ENCODE measurements around the gene THBS2. TPM values are rescaled to one million over a fixed set of nuclear protein-coding genes. Genes with fewer than 3 reads are reported as not detected.

Gene THBS2
- total RNA-seq, 3 donors from 2014 or later (not counting 1 experiment from before 2014, with no cell fraction given): not detected

DNA sequence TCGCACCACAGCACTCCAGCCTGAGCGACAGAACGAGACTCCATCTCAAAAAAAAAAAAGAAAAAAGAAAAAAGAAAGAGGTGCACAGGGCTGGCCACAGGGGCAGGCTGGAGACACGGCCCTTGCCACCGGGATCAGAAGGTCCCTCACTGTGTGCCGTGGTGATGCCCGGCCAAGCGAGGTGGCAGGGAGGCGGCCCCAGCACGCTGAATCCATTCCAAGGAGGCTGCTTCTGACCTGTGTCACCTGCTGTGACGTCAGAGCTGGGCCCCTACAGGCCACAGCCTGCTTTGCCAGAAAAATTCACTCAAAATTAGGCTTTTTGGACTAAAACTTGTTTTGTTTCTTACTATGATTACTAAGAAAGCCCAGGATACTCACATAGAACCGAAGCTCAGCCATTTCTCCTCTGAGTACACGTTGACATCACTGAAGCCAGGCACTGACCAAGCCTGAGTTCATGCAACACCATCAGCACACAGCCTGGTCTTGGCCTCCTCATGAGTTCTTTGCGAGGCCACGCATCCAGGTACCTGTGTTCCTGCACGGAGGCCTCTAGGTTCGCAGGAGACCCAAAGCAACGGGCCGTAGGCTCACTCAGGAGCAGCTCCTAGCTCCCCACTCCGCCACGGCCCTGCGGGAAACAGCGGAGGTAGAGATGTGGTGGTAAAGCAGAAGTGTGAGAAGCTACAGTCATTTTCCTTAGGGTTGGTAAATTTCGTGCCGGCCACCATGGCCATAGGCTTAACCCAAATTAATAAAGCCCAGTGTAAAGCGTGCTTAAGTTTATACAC, 67.8 kb downstream of the THBS2 start:
- no peak overlapping the region for H3K27ac ChIP-seq (ENCODE audit: low read length)
- 90% methylated on average over 25 of the region's 26 CpGs for WGBS (ENCODE audit: insufficient coverage)
- no peaks in the 10 kb centered on the region for H3K4me1 ChIP-seq (ENCODE audit: control insufficient read depth, insufficient read depth, low read length)
- H3K27ac Mint-ChIP-seq: no peak overlapping the region
- H3K27me3 ChIP-seq (ENCODE audit: control insufficient read depth, insufficient read depth, low read length): no peaks in the 10 kb centered on the region
- H3K9me3 ChIP-seq (ENCODE audit: control insufficient read depth, insufficient read depth, low read length): no peaks in the 10 kb centered on the region
- no peaks in the 10 kb centered on the region for H3K36me3 Mint-ChIP-seq
- no peak for ATAC-seq
- H3K36me3 ChIP-seq (ENCODE audit: control insufficient read depth, insufficient read depth, low read length): no peaks in the 10 kb centered on the region
- H3K4me1 Mint-ChIP-seq: no peaks in the 10 kb centered on the region
- no peaks in the 10 kb centered on the region for H3K9me3 Mint-ChIP-seq
- H3K4me3 Mint-ChIP-seq: no peak overlapping the region
- no peak overlapping the region for H3K4me3 ChIP-seq (ENCODE audit: low read length)
- intact Hi-C loops (cut with micrococcal nuclease): no loop called here
- no peak for DNase-seq
- TF ChIP-seq, protein P1, sequence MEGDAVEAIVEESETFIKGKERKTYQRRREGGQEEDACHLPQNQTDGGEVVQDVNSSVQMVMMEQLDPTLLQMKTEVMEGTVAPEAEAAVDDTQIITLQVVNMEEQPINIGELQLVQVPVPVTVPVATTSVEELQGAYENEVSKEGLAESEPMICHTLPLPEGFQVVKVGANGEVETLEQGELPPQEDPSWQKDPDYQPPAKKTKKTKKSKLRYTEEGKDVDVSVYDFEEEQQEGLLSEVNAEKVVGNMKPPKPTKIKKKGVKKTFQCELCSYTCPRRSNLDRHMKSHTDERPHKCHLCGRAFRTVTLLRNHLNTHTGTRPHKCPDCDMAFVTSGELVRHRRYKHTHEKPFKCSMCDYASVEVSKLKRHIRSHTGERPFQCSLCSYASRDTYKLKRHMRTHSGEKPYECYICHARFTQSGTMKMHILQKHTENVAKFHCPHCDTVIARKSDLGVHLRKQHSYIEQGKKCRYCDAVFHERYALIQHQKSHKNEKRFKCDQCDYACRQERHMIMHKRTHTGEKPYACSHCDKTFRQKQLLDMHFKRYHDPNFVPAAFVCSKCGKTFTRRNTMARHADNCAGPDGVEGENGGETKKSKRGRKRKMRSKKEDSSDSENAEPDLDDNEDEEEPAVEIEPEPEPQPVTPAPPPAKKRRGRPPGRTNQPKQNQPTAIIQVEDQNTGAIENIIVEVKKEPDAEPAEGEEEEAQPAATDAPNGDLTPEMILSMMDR (IDR thresholded peaks at IDR 0.05): no peak
- peaks cover 3% of the 10 kb centered on the region in 2 donors for H3K27me3 Mint-ChIP-seq (ENCODE audit: low read depth in 2 of 2)

DNA sequence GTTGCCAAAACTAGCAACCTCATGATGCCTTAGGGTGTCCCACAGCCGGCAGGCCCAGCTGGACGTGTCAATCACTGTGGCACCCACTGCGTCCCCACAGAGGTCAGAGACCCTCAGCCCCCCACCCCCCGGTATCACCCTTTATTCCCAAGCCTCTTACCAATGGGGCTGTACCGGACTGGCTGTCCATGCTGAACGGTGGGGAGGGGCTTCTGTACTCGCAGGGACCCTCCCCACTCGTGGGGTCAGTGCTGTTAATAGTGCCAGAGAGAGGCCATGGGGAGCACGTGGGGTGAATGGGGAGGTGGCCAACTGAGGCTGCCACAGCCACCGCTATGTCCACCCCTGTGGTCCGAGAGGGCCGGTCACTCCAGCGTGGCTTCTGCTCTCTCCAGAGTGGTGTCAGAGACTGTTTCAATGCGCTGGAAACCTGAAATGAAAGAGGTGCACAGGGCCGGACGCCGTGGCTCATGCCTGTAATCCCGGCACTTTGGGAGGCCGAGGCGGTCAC, 68.6 kb downstream of the THBS2 start:
- Histone ChIP-seq H3K4me1 (ENCODE audit: control insufficient read depth, insufficient read depth, low read length) (no peaks in the 10 kb centered on the region), H3K9me3 (ENCODE audit: control insufficient read depth, insufficient read depth, low read length) (no peaks in the 10 kb centered on the region), H3K4me3 (ENCODE audit: low read length) (no peak overlapping the region), H3K27me3 (ENCODE audit: control insufficient read depth, insufficient read depth, low read length) (no peaks in the 10 kb centered on the region), H3K27ac (ENCODE audit: low read length) (no peak overlapping the region), H3K36me3 (ENCODE audit: control insufficient read depth, insufficient read depth, low read length) (no peaks in the 10 kb centered on the region)
- H3K4me1 Mint-ChIP-seq: no peaks in the 10 kb centered on the region
- no peak overlapping the region for H3K27ac Mint-ChIP-seq
- H3K36me3 Mint-ChIP-seq: no peaks in the 10 kb centered on the region
- ATAC-seq (no peak), DNase-seq (no peak)
- no peak overlapping the region for H3K4me3 Mint-ChIP-seq
- H3K9me3 Mint-ChIP-seq: no peaks in the 10 kb centered on the region
- peaks cover 3 to 8% of the 10 kb centered on the region in 2 donors for H3K27me3 Mint-ChIP-seq (ENCODE audit: low read depth in 2 of 2)
- intact Hi-C loops (cut with micrococcal nuclease): no loop called here
- TF ChIP-seq, protein P1 (IDR thresholded peaks at IDR 0.05): no peak
- 92% methylated on average over 19 of the region's 20 CpGs for WGBS (ENCODE audit: insufficient coverage)

DNA sequence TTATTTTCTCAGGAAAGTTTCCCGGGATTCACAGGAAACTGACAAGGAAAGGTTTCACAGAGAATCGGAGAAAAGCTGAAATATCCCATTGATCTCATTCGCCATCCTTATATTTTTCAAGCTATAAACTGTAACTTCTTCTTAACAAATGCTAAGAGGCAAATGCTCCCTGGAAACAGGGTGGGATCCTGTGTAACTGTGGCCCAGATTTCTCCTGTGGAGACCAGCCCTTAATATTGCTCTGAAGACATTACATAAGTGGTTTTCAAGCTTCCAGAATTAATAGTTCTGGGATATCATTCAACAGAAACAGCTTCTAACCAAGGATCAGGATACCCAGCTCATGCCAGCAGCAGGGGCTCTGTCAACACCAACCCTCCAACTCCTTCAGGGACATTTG, 69.2 kb downstream of the THBS2 start:
- no peaks in the 10 kb centered on the region for H3K9me3 Mint-ChIP-seq
- TF ChIP-seq, protein P1 (IDR thresholded peaks at IDR 0.05): no peak
- DNase-seq (no peak), ATAC-seq (no peak)
- intact Hi-C loops (cut with micrococcal nuclease): no loop called here
- H3K27me3 Mint-ChIP-seq (ENCODE audit: low read depth in 2 of 2): peaks cover 3 to 8% of the 10 kb centered on the region in 2 donors
- no peak overlapping the region for H3K4me3 Mint-ChIP-seq
- no peaks in the 10 kb centered on the region for H3K9me3 ChIP-seq (ENCODE audit: control insufficient read depth, insufficient read depth, low read length)
- H3K4me1 Mint-ChIP-seq: no peaks in the 10 kb centered on the region
- H3K4me1 ChIP-seq (ENCODE audit: control insufficient read depth, insufficient read depth, low read length): no peaks in the 10 kb centered on the region
- no peak overlapping the region for H3K27ac Mint-ChIP-seq
- no peak overlapping the region for H3K4me3 ChIP-seq (ENCODE audit: low read length)
- H3K36me3 Mint-ChIP-seq: no peaks in the 10 kb centered on the region
- no peaks in the 10 kb centered on the region for H3K27me3 ChIP-seq (ENCODE audit: control insufficient read depth, insufficient read depth, low read length)
- no peaks in the 10 kb centered on the region for H3K36me3 ChIP-seq (ENCODE audit: control insufficient read depth, insufficient read depth, low read length)
- H3K27ac ChIP-seq (ENCODE audit: low read length): no peak overlapping the region
- 93% methylated on average over 3 of the region's 3 CpGs for WGBS (ENCODE audit: insufficient coverage)

Data from natural killer cell (primary cell).